Spleen (tissue), 7 donors: Measurements from ENCODE around the gene TMEM145.

Experiments
- POLR2A ChIP-seq, 3 donors: fragments of 450-650 bp; IDR thresholded peaks; one replicate each; pipeline ENCODE4 v1.5.1; 2017; ENCODE audit warnings: antibody characterized with exemption in 3 of 3, mild to moderate bottlenecking in 1 of 3
- TF ChIP-seq, protein P1 (sequence below), 11 experiments: fragments of 200-600 bp in 7 of 11; fragments of 450-650 bp in 4 of 11; sonication (generic) in 4 of 11; IDR thresholded peaks in 8 of 11; conservative IDR thresholded peaks in 3 of 11; 1 replicate in 7 of 11; 2 replicates in 4 of 11; pipeline versions ENCODE4 v1.4.0 to v1.8.0; 2016 to 2021; ENCODE audit warnings: antibody characterized with exemption in 11 of 11, inconsistent platforms in 4 of 11, mild to moderate bottlenecking in 1 of 11
- donor health status: DM: no; HTN: no; CAD: no; lungs with moderate emphysema.
- donor health status: DM: no; HTN: no; CAD: no.
- donor health status: DM: no; HTN: no; CAD: no.

DNA sequence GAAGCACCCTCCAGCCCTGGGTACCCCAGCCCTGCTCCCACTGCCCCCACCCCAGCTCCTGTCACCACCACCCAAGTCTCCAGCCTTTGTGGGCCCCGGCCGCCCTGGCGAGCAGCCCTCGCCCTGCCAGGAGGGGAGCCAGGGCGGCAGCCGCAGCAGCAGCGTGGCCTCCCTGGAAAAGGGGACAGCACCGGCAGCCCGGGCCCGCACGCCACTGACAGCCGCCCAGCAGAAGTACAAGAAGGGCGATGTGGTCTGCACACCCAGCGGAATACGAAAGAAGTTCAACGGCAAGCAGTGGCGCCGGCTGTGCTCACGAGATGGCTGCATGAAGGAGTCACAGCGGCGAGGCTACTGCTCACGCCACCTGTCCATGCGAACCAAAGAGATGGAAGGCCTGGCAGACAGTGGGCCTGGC lies 40.1 kb upstream of the TMEM145 start:
- TF ChIP-seq POLR2A (IDR thresholded peaks at IDR 0.05) = no peak
- TF ChIP-seq, protein P1, sequence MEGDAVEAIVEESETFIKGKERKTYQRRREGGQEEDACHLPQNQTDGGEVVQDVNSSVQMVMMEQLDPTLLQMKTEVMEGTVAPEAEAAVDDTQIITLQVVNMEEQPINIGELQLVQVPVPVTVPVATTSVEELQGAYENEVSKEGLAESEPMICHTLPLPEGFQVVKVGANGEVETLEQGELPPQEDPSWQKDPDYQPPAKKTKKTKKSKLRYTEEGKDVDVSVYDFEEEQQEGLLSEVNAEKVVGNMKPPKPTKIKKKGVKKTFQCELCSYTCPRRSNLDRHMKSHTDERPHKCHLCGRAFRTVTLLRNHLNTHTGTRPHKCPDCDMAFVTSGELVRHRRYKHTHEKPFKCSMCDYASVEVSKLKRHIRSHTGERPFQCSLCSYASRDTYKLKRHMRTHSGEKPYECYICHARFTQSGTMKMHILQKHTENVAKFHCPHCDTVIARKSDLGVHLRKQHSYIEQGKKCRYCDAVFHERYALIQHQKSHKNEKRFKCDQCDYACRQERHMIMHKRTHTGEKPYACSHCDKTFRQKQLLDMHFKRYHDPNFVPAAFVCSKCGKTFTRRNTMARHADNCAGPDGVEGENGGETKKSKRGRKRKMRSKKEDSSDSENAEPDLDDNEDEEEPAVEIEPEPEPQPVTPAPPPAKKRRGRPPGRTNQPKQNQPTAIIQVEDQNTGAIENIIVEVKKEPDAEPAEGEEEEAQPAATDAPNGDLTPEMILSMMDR (IDR thresholded peaks at IDR 0.05 in 8 of 11, conservative IDR thresholded peaks at IDR 0.05 in 3 of 11) = no peak
